ENCODE results near the gene P3H3.
"Not testable (repeated sequence)": the region's sequence is repeated elsewhere in the genome, so short reads cannot be mapped to it uniquely, and the experiment has no call there.

The P3H3 gene

DNA sequence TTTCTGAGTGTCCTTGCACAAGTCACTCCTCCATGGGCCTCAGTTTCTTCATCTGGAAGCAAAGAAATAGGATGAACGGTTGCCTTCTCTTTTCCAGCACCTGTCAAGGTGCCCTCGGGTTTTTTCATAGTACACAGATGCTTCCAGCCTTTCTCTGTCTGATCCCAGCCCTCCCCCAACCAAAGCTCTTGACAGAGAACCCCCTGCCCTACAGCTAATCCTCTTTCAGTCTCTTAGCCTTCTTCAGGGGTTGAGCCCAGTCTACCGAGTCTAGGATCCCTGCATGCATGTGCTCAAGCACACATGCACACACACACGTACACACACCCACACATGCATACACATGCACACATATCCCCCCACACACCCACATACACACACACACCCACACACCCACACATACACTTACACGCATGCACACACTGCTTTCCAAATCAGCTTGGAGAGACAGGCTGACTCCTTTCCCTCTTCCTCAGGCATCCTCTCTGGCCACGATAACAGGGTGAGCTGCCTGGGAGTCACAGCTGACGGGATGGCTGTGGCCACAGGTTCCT, 18.2 kb downstream of the P3H3 start:
- DNase-seq (ENCODE audit: low spot score) = no peak

GRCh38 chr12:6847676-6848075, 19.5 kb downstream of the P3H3 start:
- DNase-seq (ENCODE audit: low spot score) = no peak

DNA sequence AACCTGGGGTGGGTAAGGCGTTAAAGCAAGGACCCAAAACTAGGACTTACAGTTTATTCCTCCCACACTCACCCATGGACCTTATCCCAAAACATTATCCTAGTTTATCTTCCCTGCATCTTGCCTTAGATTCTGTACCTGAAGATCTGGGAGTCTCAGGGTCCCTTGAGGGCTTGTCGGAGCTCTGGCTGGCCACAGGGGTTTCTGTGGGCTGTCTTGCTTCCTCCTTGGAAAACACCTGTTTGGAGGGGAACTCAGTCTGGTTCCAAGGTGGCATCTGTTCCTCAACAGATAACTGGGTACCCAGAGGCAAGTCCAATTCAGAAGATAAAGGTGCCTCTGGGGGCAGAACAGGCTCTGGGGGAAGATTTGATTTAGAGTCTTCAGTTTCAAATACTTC, 21.2 kb downstream of the P3H3 start:
- no peak for DNase-seq (ENCODE audit: low spot score)

DNA sequence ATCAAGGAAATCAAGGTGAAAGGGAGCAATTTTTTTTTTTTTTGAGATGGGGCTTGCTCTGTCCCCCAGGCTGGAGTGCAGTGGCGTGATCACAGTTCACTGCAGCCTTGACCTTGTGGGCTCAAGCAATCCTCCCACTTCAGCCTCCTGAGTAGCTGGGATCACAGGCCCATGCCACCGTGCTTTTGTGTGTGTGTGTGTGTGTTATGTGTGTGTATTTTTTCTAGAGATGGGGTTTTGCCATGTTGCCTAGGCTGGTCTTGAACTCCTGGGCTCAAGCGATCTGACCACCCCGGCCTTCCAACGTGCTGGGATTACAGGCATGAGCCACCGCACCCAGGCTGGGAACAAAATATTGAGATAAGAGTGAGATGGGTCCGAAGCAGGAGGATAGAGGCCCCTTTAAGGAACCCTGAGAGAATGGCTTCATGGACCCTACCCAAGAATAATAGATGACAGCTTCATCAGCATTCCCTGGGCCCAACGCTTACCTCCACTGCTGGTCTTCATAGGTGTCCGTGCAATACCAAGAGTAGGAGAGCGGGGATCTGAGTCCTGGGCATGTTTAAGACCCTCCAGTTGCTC, 21.9 kb downstream of the P3H3 start:
- DNase-seq (ENCODE audit: low spot score) = no peak

- no peak for DNase-seq (ENCODE audit: low spot score)
Observed at GRCh38 chr12:6850796-6851152, 22.6 kb downstream of the P3H3 start.

DNA sequence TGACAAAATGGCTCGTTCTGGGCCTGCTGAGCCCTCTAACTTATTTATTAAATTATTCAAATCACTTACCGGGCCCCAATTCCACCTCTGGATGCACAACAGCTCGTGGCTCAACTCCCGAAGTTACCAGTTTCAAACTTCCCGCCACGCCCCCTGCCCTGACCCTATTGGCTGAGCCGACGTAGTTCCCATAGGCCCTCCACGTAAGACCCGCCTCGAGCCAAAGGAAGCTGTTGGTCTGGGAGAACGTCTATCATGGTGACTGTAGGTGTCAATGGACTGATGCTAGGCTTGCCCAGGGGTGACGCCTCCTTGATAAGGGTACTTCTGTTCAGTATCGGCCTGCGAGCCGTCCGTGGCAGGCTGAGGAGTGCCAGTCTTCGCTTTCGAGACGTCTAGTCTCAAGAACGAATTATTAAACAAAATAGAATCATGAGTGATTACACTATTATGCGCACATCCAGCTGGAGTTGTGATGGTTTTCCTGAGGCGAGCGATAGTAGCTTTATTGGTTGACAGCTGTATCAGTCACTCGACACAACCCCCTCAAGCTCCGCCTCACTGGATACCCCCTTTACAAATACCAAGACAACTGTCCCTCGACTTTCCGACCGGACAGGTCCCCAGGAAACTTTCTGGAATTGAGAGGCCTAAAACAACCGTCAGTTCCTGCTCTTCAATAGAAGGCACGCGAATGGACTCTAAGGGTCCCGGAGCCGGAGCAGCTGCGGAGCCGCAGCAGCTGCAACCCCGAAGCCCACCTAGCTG, 23.1 kb downstream of the P3H3 start, which contains the start of gene CDCA3:
CDCA3 (minus strand) TSS at position 134 of the 768 bp plus-strand sequence. CDS start 334 bp downstream, outside the sequence.
- DNase-seq (ENCODE audit: low spot score) = peak; percentile 100

- DNase-seq (ENCODE audit: low spot score) = peak; percentile 93
Observed at GRCh38 chr12:6851921-6852650, 23.9 kb downstream of the P3H3 start, which contains the start of gene USP5. Gene USP5, plus strand, starts transcription at chr12:6852150. Its CDS starts 30 bp downstream, at chr12:6852180.

- no peak for DNase-seq (ENCODE audit: low spot score)
Observed at GRCh38 chr12:6852651-6853354, 24.6 kb downstream of the P3H3 start.

DNA sequence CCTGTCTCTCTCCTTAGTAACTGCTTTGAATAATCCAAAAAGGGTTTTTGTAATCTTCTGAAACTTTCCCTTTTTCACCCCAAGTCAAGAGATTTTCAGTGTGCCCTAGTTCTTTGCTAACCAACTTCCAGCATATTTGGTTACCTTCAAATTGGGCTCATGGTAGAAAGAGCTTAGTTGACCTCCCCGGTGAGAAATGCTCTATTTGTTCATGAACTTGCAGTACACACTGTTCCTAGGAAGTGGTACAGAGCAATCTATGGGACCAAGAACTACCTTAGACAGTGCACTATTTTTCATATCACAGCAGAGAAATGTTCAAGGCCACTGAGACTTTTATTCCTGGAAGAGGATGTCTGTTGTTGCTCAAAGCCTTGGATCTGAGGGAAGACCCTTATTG, 25.4 kb downstream of the P3H3 start:
- no peak for DNase-seq (ENCODE audit: low spot score)

- DNase-seq (ENCODE audit: low spot score) = no peak
Observed at GRCh38 chr12:6854036-6854435, 25.8 kb downstream of the P3H3 start.

DNA sequence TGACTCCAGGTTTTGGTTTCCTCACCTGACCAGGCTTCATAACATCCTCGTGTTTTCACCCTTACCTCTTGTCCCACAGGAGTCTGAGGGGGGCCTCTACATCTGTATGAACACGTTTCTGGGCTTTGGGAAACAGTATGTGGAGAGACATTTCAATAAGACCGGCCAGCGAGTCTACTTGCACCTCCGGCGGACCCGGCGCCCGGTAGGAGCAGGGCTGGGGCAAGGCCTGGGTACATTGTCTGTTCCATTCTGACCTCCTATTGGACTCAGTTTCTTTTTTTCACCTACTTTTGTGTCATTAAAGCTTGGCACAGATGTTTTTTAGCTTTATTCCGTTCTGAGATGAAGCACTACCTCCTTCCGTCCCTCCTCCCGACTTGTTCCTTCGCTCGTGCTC, 27.1 kb downstream of the P3H3 start:
- no peak for DNase-seq (ENCODE audit: low spot score)

DNA sequence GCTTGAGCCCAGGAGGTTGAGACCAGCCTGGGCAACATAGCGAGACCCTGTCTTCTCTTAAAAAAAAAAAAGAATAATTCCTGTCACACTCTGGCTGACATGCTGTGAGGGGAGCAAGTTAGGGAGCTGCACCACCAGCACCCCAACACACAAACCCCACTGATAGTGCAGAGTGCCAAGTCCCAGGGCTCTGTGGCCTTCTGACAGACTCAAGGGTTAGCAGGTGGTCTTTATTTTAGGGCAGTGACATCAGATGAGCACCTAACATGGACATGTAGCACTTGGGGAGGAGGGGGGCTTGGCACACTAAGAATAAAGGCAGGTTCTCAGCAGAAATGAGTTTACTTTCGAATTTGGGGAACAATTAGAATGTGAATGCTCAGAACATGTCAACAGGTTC, 30.6 kb downstream of the P3H3 start:
- DNase-seq (ENCODE audit: low spot score) = no peak

- no peak for DNase-seq (ENCODE audit: low spot score)
Observed at GRCh38 chr12:6860116-6860515, 31.9 kb downstream of the P3H3 start.

GRCh38 chr12:6860942-6861341, 32.7 kb downstream of the P3H3 start:
- DNase-seq (ENCODE audit: low spot score) = no peak

DNA sequence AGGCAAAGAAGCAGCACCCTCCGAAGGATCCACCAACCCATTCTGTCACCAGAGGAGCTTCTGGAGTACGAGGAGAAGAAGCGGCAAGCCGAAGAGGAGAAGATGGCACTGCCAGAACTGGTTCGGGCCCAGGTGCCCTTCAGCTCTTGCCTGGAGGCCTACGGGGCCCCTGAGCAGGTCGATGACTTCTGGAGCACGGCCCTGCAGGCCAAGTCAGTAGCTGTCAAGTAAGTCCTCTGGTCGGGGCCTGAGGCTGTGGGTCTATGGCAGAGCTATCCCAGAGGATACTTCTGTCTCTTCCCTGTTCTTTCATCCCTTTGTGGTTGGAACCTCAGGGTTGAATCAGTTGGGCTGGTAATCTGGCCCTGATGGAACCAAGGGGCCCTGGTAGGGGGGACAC, 33.2 kb downstream of the P3H3 start:
- DNase-seq (ENCODE audit: low spot score) = no peak

- DNase-seq (ENCODE audit: low spot score) = no peak
Observed at GRCh38 chr12:6863033-6863432, 34.8 kb downstream of the P3H3 start.

DNA sequence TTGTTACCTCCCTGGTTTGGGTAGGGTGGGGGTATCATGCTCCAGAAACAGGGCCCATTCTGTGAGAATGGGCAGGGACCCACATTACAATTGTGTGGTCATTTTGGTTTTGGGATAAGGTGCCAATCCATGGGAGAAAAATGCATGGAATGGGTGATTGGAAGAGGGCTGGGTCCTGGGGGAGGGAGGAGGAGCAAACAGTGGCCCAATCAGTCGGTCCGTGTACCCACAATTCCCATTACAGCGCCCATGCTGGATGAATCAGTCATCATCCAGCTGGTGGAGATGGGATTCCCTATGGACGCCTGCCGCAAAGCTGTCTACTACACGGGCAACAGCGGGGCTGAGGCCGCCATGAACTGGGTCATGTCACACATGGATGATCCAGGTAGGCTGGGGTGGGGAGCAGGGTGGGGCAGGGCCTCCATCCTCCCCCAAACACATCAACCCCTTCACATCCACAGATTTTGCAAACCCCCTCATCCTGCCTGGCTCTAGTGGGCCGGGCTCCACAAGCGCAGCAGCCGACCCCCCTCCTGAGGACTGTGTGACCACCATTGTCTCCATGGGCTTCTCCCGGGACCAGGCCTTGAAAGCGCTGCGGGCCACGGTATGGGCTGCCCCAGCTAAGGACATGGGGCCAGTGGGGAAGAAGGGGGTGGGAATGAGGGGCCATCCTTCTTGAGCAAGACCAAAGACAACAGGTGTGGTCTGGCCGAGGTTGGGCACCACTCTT, 35.5 kb downstream of the P3H3 start:
- no peak for DNase-seq (ENCODE audit: low spot score)

DNA sequence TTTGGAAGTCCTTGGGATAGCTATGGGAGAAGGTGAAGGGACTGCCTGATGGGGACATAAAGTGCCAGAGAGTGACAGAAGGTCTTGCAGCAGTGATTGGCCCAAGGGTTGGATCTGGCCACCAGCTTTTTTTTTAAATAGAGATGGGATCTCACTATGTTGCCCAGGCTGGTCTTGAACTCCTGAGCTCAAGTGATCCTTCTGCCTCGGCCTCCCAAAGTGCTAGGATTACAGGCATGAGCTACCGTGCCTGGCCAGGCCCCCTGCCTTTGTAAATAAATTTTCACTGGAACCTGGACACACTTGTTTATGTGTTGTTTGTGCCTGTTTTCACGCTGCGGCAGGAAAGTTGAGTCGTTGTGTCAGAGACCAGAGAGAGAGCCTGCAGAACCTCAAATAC, 37.1 kb downstream of the P3H3 start:
- DNase-seq (ENCODE audit: low spot score) = not testable (repeated sequence)

DNA sequence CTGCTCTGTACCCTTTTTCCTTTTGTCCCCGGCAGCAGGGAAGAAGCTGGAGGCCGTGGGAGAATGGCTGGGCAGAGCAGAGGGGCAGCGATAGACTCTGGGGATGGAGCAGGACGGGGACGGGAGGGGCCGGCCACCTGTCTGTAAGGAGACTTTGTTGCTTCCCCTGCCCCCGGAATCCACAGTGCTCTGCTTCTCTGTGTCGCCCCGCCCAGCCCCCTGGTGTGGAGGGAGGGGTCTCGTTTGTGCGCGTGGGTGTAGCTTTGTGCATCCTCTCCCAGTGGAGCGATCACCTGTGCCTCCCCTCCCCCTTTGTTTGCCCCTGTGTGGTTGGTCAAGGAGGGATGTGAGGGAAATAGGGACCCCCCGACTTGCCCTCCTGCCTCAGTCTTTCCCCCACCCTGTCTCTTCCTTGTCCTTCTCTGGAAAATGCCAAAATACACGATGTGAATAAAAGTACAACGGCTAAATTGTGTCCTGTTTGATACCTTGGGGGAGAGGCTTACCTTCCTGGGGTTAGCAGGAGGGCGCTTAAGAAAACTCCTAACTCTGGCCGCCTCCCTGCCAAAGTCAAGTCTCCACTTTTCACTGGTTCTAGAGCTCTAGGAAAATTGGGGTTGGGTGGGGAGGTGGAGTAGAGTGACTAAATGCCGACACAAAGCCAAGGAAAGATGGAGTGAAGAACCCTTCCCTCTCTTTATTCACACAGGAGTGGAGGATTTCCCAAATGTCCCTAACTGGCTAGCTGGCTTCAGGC, 38.1 kb downstream of the P3H3 start:
- DNase-seq (ENCODE audit: low spot score) = peak; percentile 16

DNA sequence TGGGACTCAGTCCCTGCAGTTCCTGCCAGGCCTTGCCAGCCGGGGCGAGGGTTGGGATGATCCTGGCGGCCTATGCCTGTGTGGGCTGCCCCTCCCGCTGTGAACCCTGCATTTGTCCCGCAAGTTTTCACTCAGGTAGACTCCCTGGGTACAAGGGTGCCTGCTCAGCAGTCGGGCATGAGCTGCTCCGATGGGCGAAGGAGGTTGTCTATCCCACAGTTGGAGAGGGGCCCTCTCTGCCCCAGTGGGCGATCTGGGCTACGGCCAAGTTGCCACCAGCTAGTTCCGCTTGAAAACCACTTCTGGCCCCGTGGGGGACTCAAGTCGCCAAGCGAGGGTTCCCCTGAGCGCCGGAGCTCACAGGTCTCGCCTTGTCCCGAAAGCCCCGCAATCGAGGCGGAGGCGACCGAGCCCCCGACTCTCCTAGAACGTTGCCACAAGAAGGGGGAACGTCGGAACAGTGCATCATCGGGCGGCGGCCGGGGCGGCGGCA, 38.8 kb downstream of the P3H3 start:
- DNase-seq (ENCODE audit: low spot score) = peak; percentile 22
